T-helper 1 cell treated with Interleukin-12 subunit alpha and Interleukin-12 subunit beta and Interleukin-4 antibody, amounts not matched to agents 30 μg/mL and 1 μg/mL, for 36 hours (primary cell): ENCODE data around the gene PML.

Experiments used
- H3K27ac Mint-ChIP-seq: one replicate; pipeline ENCODE4 v1.8.0; 2021; ENCODE audit warnings: mild to moderate bottlenecking, mixed read lengths
- H3K27me3 Mint-ChIP-seq: one replicate; pipeline ENCODE4 v1.8.0; 2021; ENCODE audit warnings: low read depth, mixed read lengths
- H3K36me3 Mint-ChIP-seq: one replicate; pipeline ENCODE4 v1.8.0; 2021; ENCODE audit warnings: low read depth, mixed read lengths
- H3K4me1 Mint-ChIP-seq: one replicate; pipeline ENCODE4 v1.8.0; 2021; ENCODE audit warnings: low read depth, mixed read lengths
- H3K4me3 Mint-ChIP-seq: one replicate; pipeline ENCODE4 v1.8.0; 2021; ENCODE audit warnings: mild to moderate bottlenecking, moderate library complexity, mixed read lengths
- H3K9me3 Mint-ChIP-seq: one replicate; pipeline ENCODE4 v1.8.0; 2021; ENCODE audit warnings: mixed read lengths

PML gene

GRCh38 chr15:74028646-74029045, 34.1 kb downstream of the PML start:
- Mint-ChIP-seq H3K4me1 (peaks cover 2% of the 10 kb centered on the region), H3K9me3 (no peaks in the 10 kb centered on the region), H3K27ac (no peak overlapping the region), H3K36me3 (peaks cover 38% of the 10 kb centered on the region), H3K4me3 (no peak overlapping the region), H3K27me3 (no peaks in the 10 kb centered on the region)

DNA sequence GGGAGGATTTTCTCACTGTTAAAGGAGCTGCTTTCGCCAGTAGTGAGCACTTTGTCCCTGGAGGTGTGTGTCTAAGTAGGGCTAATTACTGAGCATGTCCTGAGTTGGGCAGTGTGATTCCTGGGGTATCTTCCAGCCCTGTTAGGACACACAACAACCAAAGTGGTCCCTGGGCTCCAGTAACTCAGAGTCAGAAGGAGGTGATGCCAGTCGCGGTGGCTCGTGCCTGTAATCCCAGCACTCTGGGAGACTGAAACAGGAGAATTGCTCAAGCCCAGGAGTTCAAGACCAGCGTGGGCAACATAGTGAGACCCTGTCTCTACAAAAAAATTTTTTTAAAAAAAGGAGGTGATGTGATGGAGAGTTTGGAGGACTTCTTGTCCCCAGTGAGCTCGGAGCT, 37.5 kb downstream of the PML start:
- Mint-ChIP-seq H3K27ac (no peak overlapping the region), H3K4me1 (peaks cover 2% of the 10 kb centered on the region), H3K9me3 (no peaks in the 10 kb centered on the region), H3K36me3 (peaks cover 47% of the 10 kb centered on the region), H3K4me3 (no peak overlapping the region), H3K27me3 (no peaks in the 10 kb centered on the region)

DNA sequence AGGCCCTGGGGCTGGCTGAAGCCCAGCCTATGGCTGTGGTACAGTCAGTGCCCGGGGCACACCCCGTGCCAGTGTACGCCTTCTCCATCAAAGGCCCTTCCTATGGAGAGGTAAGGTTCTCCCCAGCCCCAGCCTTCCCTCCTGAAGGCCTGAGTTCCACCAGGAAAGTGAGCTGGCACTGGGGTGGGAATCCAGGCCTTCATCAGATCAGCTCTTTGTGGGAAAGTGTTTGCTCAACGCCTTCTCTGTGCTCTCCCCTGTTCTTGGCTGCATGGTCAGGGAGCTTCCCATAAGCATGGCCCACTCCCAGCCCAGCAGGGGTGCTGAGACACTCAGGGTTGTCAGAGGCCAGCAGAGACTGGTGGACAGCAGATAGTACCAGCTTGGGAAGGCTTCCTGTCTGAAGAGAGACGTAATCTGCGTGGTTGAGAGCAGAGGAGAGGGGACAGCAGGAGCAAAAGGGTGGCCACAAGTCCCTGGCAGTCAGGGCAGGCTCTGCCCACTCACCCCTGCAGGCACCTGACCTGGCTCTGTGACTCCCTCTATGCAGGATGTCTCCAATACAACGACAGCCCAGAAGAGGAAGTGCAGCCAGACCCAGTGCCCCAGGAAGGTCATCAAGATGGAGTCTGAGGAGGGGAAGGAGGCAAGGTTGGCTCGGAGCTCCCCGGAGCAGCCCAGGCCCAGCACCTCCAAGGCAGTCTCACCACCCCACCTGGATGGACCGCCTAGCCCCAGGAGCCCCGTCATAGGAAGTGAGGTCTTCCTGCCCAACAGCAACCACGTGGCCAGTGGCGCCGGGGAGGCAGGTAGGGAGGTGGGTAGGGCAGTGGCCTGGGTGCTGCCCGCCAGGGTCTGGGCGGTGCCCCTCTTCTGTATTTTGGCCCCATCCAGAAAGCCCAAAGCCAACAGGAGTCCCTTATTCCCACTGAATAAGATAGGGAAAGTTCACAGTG, 38.4 kb downstream of the PML start:
- H3K36me3 Mint-ChIP-seq = peaks cover 54% of the 10 kb centered on the region
- H3K4me3 Mint-ChIP-seq = no peak overlapping the region

GRCh38 chr15:74034206-74034755, 39.8 kb downstream of the PML start:
- Mint-ChIP-seq H3K27ac (no peak overlapping the region), H3K4me3 (no peak overlapping the region), H3K27me3 (no peaks in the 10 kb centered on the region), H3K4me1 (no peaks in the 10 kb centered on the region), H3K36me3 (peaks cover 53% of the 10 kb centered on the region), H3K9me3 (no peaks in the 10 kb centered on the region)

More for the DNA sequence above, 38.4 kb downstream of the PML start:
- Mint-ChIP-seq H3K27ac (no peak overlapping the region), H3K9me3 (no peaks in the 10 kb centered on the region), H3K27me3 (no peaks in the 10 kb centered on the region), H3K4me1 (peaks cover 2% of the 10 kb centered on the region)

GRCh38 chr15:74035121-74036017, 40.9 kb downstream of the PML start:
- no peak overlapping the region for H3K27ac Mint-ChIP-seq
- no peaks in the 10 kb centered on the region for H3K27me3 Mint-ChIP-seq
- H3K9me3 Mint-ChIP-seq = no peaks in the 10 kb centered on the region
- H3K4me1 Mint-ChIP-seq = no peaks in the 10 kb centered on the region
- peaks cover 51% of the 10 kb centered on the region for H3K36me3 Mint-ChIP-seq
- no peak overlapping the region for H3K4me3 Mint-ChIP-seq

DNA sequence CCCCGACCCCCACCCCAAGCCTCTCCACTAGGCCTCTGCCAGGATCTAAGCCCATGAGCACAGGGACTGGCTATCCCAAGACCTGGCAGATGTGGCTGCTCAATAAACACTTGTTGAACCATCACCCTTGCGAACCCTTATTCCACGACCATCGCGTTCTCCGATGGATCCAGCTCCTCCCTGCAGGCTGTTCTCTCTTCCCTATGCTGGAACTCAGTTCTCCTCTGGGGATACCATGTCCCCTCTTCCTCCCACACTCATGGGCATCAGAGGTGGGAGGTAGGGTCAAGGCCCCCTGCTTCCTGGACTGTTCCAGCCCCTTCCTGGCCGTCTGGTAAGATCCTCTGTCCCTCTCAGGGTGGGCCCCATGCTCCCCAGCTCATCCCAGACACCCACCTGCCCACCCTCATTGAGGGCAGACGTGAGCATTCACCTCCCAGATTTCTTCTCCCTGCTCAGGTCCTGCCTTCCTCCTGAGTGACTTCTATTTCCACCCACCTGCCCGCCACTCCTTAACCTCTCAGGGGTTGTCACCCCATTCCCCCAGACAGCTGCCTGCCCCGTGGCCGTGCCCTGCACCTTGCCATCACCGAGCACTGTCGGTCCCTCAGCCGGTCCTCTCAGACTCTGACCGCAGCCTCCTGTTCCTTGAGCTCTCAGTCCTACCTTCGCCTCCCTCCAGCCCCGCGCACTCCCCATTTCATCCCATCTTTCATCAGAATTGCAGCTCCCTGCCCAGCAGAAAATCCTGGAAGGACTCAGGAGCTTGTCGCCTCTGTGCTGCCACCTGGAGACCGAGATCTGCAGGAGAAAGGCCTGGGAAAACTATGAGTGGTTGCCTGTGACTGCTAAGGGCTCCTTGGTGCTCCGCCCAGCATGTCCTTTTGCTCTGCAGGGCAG, 42.0 kb downstream of the PML start:
- no peaks in the 10 kb centered on the region for H3K4me1 Mint-ChIP-seq
- no peak overlapping the region for H3K4me3 Mint-ChIP-seq
- peaks cover 52% of the 10 kb centered on the region for H3K36me3 Mint-ChIP-seq
- H3K27ac Mint-ChIP-seq = peak overlapping the region; percentile 20
- H3K27me3 Mint-ChIP-seq = no peaks in the 10 kb centered on the region
- no peaks in the 10 kb centered on the region for H3K9me3 Mint-ChIP-seq

DNA sequence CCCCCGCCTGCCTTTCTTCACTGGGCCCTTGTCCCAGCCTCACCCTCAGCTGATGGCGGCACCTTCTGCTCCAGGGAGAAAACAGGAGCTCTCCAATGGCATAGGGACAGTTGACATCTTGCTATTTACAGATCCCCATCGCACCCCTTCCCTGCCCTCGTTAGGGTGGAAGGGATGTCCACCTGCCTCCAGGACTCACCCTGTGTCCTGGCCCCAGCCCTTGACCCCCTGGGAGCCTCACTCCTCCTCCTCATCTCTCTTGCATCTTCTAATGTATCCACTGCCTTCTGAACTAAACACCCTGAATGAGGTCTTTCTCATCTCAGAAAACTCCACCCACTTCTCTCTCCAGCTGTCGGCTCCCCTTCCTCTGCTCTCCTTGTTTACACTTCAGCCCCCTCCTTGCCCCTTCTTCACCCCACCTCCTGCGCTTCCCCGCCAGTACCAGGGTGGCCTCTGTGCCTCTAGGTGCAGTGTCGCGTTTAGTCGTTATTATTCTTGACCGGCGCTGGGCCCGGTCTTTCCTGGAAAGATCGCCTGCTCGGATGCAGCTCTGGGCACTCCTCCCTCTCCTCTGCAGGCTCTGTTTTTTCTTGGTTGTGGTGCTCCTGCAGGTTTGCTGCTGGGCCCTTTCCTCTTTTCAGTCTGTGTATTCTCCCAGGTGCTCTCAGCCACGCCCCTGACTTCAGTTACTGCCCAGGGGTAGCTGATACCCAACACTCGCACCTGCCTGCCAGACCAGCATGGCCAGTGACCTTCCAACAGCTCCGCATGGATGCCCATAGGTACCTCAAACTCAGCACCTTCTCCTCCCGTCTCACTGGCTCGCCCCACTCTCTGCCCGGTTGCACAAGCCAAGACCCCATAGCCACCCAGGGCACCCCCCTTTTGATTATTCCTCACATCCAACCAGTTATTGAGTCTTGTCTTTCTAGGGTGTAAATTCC, 42.9 kb downstream of the PML start:
- Mint-ChIP-seq H3K4me3 (no peak overlapping the region), H3K27me3 (no peaks in the 10 kb centered on the region), H3K4me1 (no peaks in the 10 kb centered on the region), H3K36me3 (peaks cover 46% of the 10 kb centered on the region), H3K27ac (no peak overlapping the region), H3K9me3 (no peaks in the 10 kb centered on the region)

GRCh38 chr15:74038707-74039655, 44.5 kb downstream of the PML start:
- Mint-ChIP-seq H3K9me3 (no peaks in the 10 kb centered on the region), H3K36me3 (peaks cover 47% of the 10 kb centered on the region), H3K27ac (no peak overlapping the region), H3K4me1 (no peaks in the 10 kb centered on the region), H3K4me3 (no peak overlapping the region), H3K27me3 (no peaks in the 10 kb centered on the region)

GRCh38 chr15:74039656-74040010, 45.1 kb downstream of the PML start:
- Mint-ChIP-seq H3K4me3 (no peak overlapping the region), H3K27ac (no peak overlapping the region), H3K27me3 (no peaks in the 10 kb centered on the region), H3K36me3 (peaks cover 40% of the 10 kb centered on the region), H3K4me1 (no peaks in the 10 kb centered on the region), H3K9me3 (no peaks in the 10 kb centered on the region)

DNA sequence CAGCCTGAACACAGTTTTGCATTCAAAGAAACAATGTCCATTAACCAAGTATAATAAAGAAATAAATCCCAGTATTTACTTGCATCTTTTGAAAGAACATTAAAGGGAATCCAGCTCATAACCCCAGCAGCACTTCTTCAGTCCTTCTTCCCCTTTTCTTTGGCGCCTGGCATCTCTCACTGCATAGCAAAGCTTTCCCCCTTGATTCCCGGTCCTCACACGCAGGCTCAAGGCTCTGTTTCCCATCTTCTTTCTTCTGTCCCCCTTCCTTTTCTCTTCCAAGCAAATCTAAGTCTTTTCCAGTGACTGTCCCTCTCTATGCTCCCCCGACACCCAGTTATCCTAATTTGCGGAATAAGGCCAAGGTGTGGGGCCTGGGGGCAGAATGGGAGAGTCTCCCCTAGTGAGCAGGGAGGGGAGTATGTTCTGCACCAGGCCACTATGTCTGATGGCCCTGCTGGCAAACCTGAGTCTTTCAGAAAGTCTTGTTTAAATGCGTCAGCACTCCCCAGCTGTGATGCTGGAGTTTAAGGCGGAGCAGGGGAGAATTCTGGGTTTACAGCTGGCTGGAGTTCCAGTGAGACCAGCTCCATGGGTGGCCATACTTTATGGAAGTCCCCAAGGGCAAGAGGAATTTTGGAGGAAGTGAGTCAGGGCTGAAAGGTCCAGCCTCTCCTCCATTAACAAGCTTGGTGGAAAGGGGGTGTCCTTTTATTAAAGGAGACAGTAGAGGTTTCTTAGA, 45.8 kb downstream of the PML start:
- no peaks in the 10 kb centered on the region for H3K4me1 Mint-ChIP-seq
- no peaks in the 10 kb centered on the region for H3K9me3 Mint-ChIP-seq
- no peaks in the 10 kb centered on the region for H3K27me3 Mint-ChIP-seq
- no peak overlapping the region for H3K27ac Mint-ChIP-seq
- no peak overlapping the region for H3K4me3 Mint-ChIP-seq
- peaks cover 38% of the 10 kb centered on the region for H3K36me3 Mint-ChIP-seq

DNA sequence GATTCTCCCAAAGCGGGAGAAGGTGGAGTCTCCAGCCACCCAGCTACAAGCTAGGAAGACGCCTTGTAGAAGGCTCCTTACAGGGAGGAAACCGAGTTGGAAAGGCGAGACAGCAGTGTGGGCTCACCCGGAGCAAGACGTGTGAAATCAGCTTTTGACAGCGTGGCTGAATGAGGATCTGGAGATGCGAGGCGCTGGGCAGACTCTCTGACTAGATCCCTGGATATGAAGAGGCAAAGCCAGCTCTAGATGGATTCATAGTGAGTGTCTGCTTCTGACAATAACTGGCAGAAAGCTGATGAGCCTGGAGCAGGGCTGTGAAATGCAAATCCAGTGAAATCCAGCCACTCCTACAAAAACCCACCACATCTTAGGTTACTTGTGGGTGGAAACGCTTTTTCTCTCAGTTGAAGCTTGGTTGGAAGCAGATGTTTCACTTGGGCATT, 46.8 kb downstream of the PML start:
- Mint-ChIP-seq H3K27me3 (no peaks in the 10 kb centered on the region), H3K27ac (no peak overlapping the region), H3K4me1 (no peaks in the 10 kb centered on the region), H3K36me3 (peaks cover 33% of the 10 kb centered on the region), H3K4me3 (no peak overlapping the region), H3K9me3 (no peaks in the 10 kb centered on the region)
